HFFc6 (cell line): ENCODE results near the gene TMEM121. TPM values are rescaled to one million over a fixed set of nuclear protein-coding genes. Genes with fewer than 3 reads are reported as not detected.

ENCODE experiments used
- DNase-seq: peaks from one replicate; pipeline ENCODE4 v3.0.0-alpha.2; 2018
- H3K27ac Mint-ChIP-seq: 2 replicates; pipeline ENCODE4 v1.8.0; 2020; ENCODE audit warnings: mild to moderate bottlenecking, mixed read lengths
- H3K27me3 Mint-ChIP-seq: 2 replicates; pipeline ENCODE4 v1.8.0; 2021; ENCODE audit warnings: mild to moderate bottlenecking, moderate library complexity, mixed read lengths; ENCODE audit not compliant: insufficient read depth
- H3K36me3 Mint-ChIP-seq: 2 replicates; pipeline ENCODE4 v1.8.0; 2021; ENCODE audit warnings: low read depth, mixed read lengths
- H3K4me1 Mint-ChIP-seq: 2 replicates; pipeline ENCODE4 v1.8.0; 2020; ENCODE audit warnings: low read depth, mixed read lengths
- H3K4me3 Mint-ChIP-seq: 2 replicates; pipeline ENCODE4 v1.8.0; 2020; ENCODE audit warnings: mild to moderate bottlenecking, moderate library complexity, mixed read lengths
- H3K9me3 Mint-ChIP-seq: 2 replicates; pipeline ENCODE4 v1.8.0; 2020; ENCODE audit warnings: mild to moderate bottlenecking, mixed read lengths
- CTCF ChIP-seq: fragments of 200-600 bp; sonication (generic); IDR thresholded peaks from 2 replicates; pipeline ENCODE4 v1.5.0; 2021; ENCODE audit warnings: antibody characterized with exemption, mild to moderate bottlenecking
- total RNA-seq, 6 experiments: library from RNA; stranded (reverse); fragmentation: NEBNext Ultra II Directional; extraction: Animal tissue kit (Norgen Biotek cat#: 25700); gene quantifications; 2 replicates in 1 of 6; 3 replicates in 5 of 6; pipeline ENCODE4 v1.2.3, GENCODE V29; 2021

The TMEM121 gene
- total RNA-seq, 6 experiments from 2014 or later: 3.0 to 4.2 (median 3.4) TPM

DNA sequence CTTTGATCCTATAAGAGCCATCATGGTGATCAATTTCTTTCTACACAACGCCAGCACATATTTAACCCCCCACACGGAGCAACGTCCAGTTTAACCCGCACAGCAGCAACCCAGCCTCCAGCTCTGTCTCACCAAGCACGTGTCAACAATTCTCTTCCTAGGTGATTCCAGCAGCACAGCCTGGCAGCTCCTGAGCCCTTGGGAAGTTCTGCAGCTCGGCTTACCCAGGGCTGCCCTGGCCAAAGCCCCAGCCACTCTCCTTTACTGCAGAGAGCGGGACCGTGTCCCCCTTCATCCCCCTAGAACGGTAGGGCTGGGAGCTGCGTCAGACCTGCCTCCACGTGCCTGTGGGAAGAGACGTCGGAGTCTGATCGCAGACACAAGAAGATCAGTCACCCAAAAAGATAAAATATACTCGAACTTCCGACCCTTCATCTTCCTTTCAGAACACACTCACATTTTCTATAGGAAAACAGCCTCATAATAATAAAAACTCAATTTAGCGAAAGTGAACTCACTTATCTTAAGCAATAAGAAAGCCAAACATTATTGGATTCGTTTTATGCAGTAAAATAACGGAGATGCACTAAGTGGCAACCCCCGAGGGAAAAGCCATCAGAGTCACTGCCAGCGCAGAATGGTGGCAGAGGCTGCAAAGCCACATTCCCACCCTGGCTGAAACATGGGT lies 7.6 kb downstream of the TMEM121 start:
- Mint-ChIP-seq H3K9me3 (no peaks in the 10 kb centered on the region), H3K36me3 (no peaks in the 10 kb centered on the region), H3K4me3 (no peak overlapping the region), H3K27me3 (peaks cover 20% of the 10 kb centered on the region), H3K27ac (no peak overlapping the region), H3K4me1 (no peaks in the 10 kb centered on the region)
- no peak for TF ChIP-seq CTCF
- no peak for DNase-seq

GRCh38 chr14:105534586-105534985 lies 8.2 kb downstream of the TMEM121 start:
- H3K27ac Mint-ChIP-seq: no peak overlapping the region
- H3K4me1 Mint-ChIP-seq: no peaks in the 10 kb centered on the region
- no peak overlapping the region for H3K4me3 Mint-ChIP-seq
- no peak for TF ChIP-seq CTCF
- DNase-seq: no peak
- no peaks in the 10 kb centered on the region for H3K9me3 Mint-ChIP-seq
- H3K27me3 Mint-ChIP-seq: peaks cover 20% of the 10 kb centered on the region
- no peaks in the 10 kb centered on the region for H3K36me3 Mint-ChIP-seq

- TF ChIP-seq CTCF: no peak
Observed at GRCh38 chr14:105536051-105536450, 9.7 kb downstream of the TMEM121 start.

DNA sequence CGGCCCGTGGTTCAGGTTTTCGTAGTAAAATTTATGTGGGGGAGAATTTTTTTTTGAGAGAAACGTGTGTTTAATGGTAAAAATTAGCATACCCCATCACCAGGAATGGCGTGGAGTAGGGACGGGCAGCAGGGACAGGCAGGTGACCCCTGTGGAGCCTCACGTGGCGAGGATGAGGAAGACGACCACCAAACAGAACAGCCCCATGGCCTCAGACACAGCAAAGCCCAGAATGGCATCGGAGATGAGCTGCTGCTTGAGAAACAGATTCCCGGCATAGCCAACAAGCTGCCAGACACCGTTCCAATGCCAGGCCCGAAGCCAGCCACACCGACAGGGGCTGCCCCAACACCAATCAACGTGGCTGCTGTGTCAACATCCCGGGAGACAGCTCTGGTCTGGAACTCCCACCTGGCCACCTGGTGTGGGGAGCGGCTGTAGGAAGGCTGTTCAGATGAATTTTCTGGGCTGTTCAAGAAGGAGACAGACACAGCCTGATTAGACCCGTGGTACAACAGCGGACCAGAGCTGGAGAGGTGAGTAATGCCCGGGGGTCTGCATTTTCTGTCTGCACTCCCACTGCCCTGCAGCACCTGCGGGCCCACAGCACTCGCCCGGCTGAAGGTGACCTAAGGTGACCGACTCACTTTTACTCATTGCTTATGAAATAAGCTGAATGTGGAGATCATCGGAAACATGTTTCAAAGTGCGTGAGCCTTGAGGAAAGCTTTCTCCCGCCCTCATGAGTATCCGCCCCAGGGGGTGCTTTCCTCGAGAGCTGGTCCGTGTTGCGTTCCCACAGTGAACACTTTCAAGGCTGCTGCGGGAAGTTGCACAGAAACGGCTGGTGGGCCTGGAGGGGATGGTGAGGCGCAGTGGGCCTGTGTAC lies 10.6 kb downstream of the TMEM121 start:
- H3K9me3 Mint-ChIP-seq: no peaks in the 10 kb centered on the region
- no peaks in the 10 kb centered on the region for H3K4me1 Mint-ChIP-seq
- H3K27ac Mint-ChIP-seq: no peak overlapping the region
- peaks cover 25% of the 10 kb centered on the region for H3K27me3 Mint-ChIP-seq
- H3K36me3 Mint-ChIP-seq: no peaks in the 10 kb centered on the region
- no peak for TF ChIP-seq CTCF
- no peak for DNase-seq
- no peak overlapping the region for H3K4me3 Mint-ChIP-seq

More at GRCh38 chr14:105536051-105536450, 9.7 kb downstream of the TMEM121 start:
- H3K4me1 Mint-ChIP-seq: no peaks in the 10 kb centered on the region
- no peaks in the 10 kb centered on the region for H3K36me3 Mint-ChIP-seq
- H3K27me3 Mint-ChIP-seq: peaks cover 21% of the 10 kb centered on the region
- H3K4me3 Mint-ChIP-seq: no peak overlapping the region
- no peak overlapping the region for H3K27ac Mint-ChIP-seq
- DNase-seq: no peak
- H3K9me3 Mint-ChIP-seq: no peaks in the 10 kb centered on the region

DNA sequence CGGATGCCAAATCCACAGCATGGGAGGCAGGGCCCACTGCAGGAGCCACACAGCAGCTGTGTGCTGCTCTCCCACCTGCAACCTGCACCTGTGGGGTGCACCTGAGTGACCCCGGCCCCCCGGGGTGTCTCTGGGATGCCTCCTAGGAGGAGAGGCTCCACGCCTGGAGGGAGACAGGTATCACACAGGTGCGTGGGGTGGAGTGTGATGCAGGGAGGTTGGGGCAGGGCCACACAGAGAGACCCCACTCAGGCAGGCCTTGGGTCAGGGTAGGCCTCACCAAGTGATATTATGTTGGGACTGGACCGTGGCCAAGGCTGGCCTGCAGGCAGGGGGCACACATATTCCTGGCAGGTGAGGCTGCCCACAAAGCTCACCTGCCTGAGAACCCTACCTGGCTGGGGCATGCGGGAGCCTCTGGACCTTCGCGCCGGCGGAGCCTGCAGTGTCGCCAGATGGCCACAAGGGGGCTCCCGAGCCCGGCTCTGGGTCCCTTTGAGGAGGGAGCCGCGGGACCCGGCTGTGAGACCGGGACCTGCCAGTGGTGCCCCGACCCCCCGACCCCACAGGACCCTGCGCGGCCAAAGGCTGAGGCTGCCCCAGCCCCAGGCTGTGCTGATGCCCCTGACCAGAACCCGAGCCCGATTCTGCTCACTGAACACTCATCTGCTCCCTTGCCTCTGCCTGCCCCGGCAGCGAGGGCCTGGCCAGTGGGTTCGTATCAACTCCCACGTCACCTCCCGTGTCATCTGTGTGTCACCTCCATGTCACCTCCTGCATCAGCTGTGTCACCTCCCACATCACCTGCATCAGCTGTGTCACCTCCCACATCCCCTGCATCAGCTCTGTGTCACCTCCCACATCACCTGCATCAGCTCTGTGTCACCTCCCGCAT lies 11.4 kb downstream of the TMEM121 start:
- Mint-ChIP-seq H3K9me3 (peaks cover 3% of the 10 kb centered on the region), H3K27ac (no peak overlapping the region), H3K4me3 (no peak overlapping the region), H3K36me3 (no peaks in the 10 kb centered on the region), H3K27me3 (peaks cover 23% of the 10 kb centered on the region), H3K4me1 (no peaks in the 10 kb centered on the region)
- peak; percentile 99 for TF ChIP-seq CTCF
- DNase-seq: no peak
